Transverse colon (tissue), 4 donors: ENCODE data around the gene SEPTIN11.

Experiments
- CTCF ChIP-seq, 5 experiments: fragments of 200-600 bp in 3 of 5; fragments of 450-650 bp in 2 of 5; sonication (generic) in 3 of 5; IDR thresholded peaks; 1 replicate in 2 of 5; 2 replicates in 3 of 5; pipeline ENCODE4 v1.5.1; 2016 to 2017; ENCODE audit warnings: antibody characterized with exemption in 5 of 5, inconsistent platforms in 3 of 5, mild to moderate bottlenecking in 2 of 5, moderate library complexity in 1 of 5
- EP300 ChIP-seq: sonication (generic); formaldehyde crosslinking; IDR thresholded peaks from one replicate; pipeline ENCODE4 v1.6.1; 2017; ENCODE audit warnings: antibody characterized with exemption, low read depth
- POLR2AphosphoS5 ChIP-seq, 3 donors: sonication (generic); formaldehyde crosslinking; IDR thresholded peaks; one replicate each; pipeline ENCODE4 v1.6.1; 2016; ENCODE audit warnings: antibody characterized with exemption in 3 of 3

GRCh38 chr4:76987685-76988084 lies 38.1 kb downstream of the SEPTIN11 start:
- TF ChIP-seq POLR2AphosphoS5 (IDR thresholded peaks at IDR 0.05) (no peak), CTCF (IDR thresholded peaks at IDR 0.05) (no peak), EP300 (no peak)
